Measurements from ENCODE around the gene TMC6. TPM values are rescaled to one million over a fixed set of nuclear protein-coding genes. Genes with fewer than 3 reads are reported as not detected.

TMC6 gene
- polyA plus RNA-seq, 1 of the 3 experiments (the other 2 are of a cell fraction): 5.5 TPM

- H3K36me3 ChIP-seq (replicated peaks in 1 of 2; ENCODE audit: control insufficient read depth in 1 of 2, insufficient read depth in 2 of 2, low read length in 1 of 2): no peaks in the 10 kb centered on the region
- POLR2A ChIA-PET: no interaction called here
- no peak for TF ChIP-seq CHD2 (IDR thresholded peaks at IDR 0.05; ENCODE audit: low read length, partially characterized antibody)
- TF ChIP-seq GATA2 (CRISPR knock-in tag; IDR thresholded peaks at IDR 0.05): no peak
- TF ChIP-seq RXRA (IDR thresholded peaks at IDR 0.05; ENCODE audit: borderline replicate concordance, low read depth): no peak
- TF ChIP-seq REST (IDR thresholded peaks at IDR 0.05; ENCODE audit: low read depth, low read length): no peak
- no peak for TF ChIP-seq EP300 (IDR thresholded peaks at IDR 0.05; ENCODE audit: borderline replicate concordance in 1 of 2, low read depth in 1 of 2, low read length in 1 of 2)
- no peak for TF ChIP-seq YY1 (IDR thresholded peaks at IDR 0.05; ENCODE audit: low read depth)
- TF ChIP-seq JUND (IDR thresholded peaks at IDR 0.05): no peak
- no peak for TF ChIP-seq NRF1 (IDR thresholded peaks at IDR 0.05; ENCODE audit: low read depth, low read length)
- no peak for TF ChIP-seq MXI1 (IDR thresholded peaks at IDR 0.05; ENCODE audit: low read depth, low read length)
- 98% methylated on average over 5 of the region's 6 CpGs for WGBS (ENCODE audit: low lambda C conversion rate)
- no peak overlapping the region for H3K4me3 ChIP-seq (ENCODE audit: low read depth in 2 of 2, low read length in 1 of 2)
- H3K27ac ChIP-seq (ENCODE audit: low read depth in 2 of 2, low read length in 1 of 2): no peak overlapping the region; a peak in 1 of 4 replicates
- no peaks in the 10 kb centered on the region for H4K20me1 ChIP-seq (ENCODE audit: insufficient read depth)
- H3K9ac ChIP-seq: no peak overlapping the region
- H3F3A ChIP-seq (replicated peaks; ENCODE audit: insufficient read depth): no peaks in the 10 kb centered on the region
- no peak overlapping the region for H2AFZ ChIP-seq (ENCODE audit: low read depth)
- H3K79me2 ChIP-seq (ENCODE audit: insufficient read depth): no peaks in the 10 kb centered on the region
- H3K9me3 ChIP-seq: no peaks in the 10 kb centered on the region
- H3K4me2 ChIP-seq: no peak overlapping the region
- CTCF ChIA-PET: interaction anchor here (0.9 to 8.0 kb wide), 9 partner anchors 10 to 295 kb away, joined by 3 to 100 read pairs (median 5); no protein-coding TSS in a partner anchor
- no peaks in the 10 kb centered on the region for H3K9me2 ChIP-seq
- peaks cover 4 to 39% of the 10 kb centered on the region in 2 experiments; a peak in 1 of 4 replicates for H3K4me1 ChIP-seq (ENCODE audit: control insufficient read depth in 1 of 2, insufficient read depth in 2 of 2, low read depth in 1 of 2, low read length in 1 of 2)
- H3K27me3 ChIP-seq (ENCODE audit: insufficient read depth): peaks cover 3% of the 10 kb centered on the region; the same call in 1 of the 2 replicates
- DNase-seq: no peak
Observed at GRCh38 chr17:78126895-78127238, 1.7 kb downstream of the TMC6 start.

GRCh38 chr17:78125976-78126894, 2.3 kb downstream of the TMC6 start:
- WGBS (ENCODE audit: low lambda C conversion rate): 84% methylated on average over 10 of the region's 25 CpGs
- POLR2A ChIA-PET: no interaction called here
- TF ChIP-seq TAF1 (IDR thresholded peaks at IDR 0.05; ENCODE audit: borderline replicate concordance, low read depth, low read length): no peak
- TF ChIP-seq SMC3 (IDR thresholded peaks at IDR 0.05; ENCODE audit: low read depth, low read length): no peak
- no peak for TF ChIP-seq EZH2phosphoT487 (IDR thresholded peaks at IDR 0.05; ENCODE audit: borderline replicate concordance, low read depth)
- no peak for TF ChIP-seq IRF3 (IDR thresholded peaks at IDR 0.05; ENCODE audit: low read depth, low read length)
- TF ChIP-seq CHD2 (IDR thresholded peaks at IDR 0.05; ENCODE audit: low read length, partially characterized antibody): no peak
- no peak for TF ChIP-seq REST (IDR thresholded peaks at IDR 0.05; ENCODE audit: low read depth, low read length)
- no peak for TF ChIP-seq FOXM1 (IDR thresholded peaks at IDR 0.05; ENCODE audit: low read depth)
- no peak for TF ChIP-seq YY1 (IDR thresholded peaks at IDR 0.05; ENCODE audit: low read depth)
- TF ChIP-seq ELF1 (IDR thresholded peaks at IDR 0.05): no peak
- TF ChIP-seq FOSL2 (IDR thresholded peaks at IDR 0.05; ENCODE audit: borderline replicate concordance, low read depth): no peak
- no peak for TF ChIP-seq FOXJ3 (CRISPR knock-in tag; IDR thresholded peaks at IDR 0.05)
- no peak for TF ChIP-seq RXRA (IDR thresholded peaks at IDR 0.05; ENCODE audit: borderline replicate concordance, low read depth)

More at GRCh38 chr17:78125976-78126894, 2.3 kb downstream of the TMC6 start:
- no peaks in the 10 kb centered on the region for H4K20me1 ChIP-seq (ENCODE audit: insufficient read depth)
- CTCF ChIA-PET: interaction anchor here (0.9 to 8.0 kb wide), 7 partner anchors 8 to 125 kb away, joined by 3 to 100 read pairs (median 7); no protein-coding TSS in a partner anchor
- H3K9me3 ChIP-seq: no peaks in the 10 kb centered on the region
- peak; percentile 89 for DNase-seq
- no peak overlapping the region for H3K4me3 ChIP-seq (ENCODE audit: low read depth in 2 of 2, low read length in 1 of 2)
- no peak overlapping the region for H2AFZ ChIP-seq (ENCODE audit: low read depth)
- H3K27ac ChIP-seq (ENCODE audit: low read depth in 2 of 2, low read length in 1 of 2): peak overlapping the region in 1 of 2 experiments; percentile 67; a peak in 2 of 4 replicates
- no peaks in the 10 kb centered on the region for H3K36me3 ChIP-seq (replicated peaks in 1 of 2; ENCODE audit: control insufficient read depth in 1 of 2, insufficient read depth in 2 of 2, low read length in 1 of 2)
- peaks cover 3% of the 10 kb centered on the region; the same call in 1 of the 2 replicates for H3K27me3 ChIP-seq (ENCODE audit: insufficient read depth)
- no peak overlapping the region for H3K9ac ChIP-seq
- H3K4me2 ChIP-seq: no peak overlapping the region
- no peaks in the 10 kb centered on the region for H3F3A ChIP-seq (replicated peaks; ENCODE audit: insufficient read depth)
- H3K9me2 ChIP-seq: no peaks in the 10 kb centered on the region
- peaks cover 4 to 39% of the 10 kb centered on the region in 2 experiments; a peak in 1 of 4 replicates for H3K4me1 ChIP-seq (ENCODE audit: control insufficient read depth in 1 of 2, insufficient read depth in 2 of 2, low read depth in 1 of 2, low read length in 1 of 2)
- H3K79me2 ChIP-seq (ENCODE audit: insufficient read depth): no peaks in the 10 kb centered on the region

Measured in SK-N-SH (cell line).